ENCODE measurements around the gene FABP2. TPM values are rescaled to one million over a fixed set of nuclear protein-coding genes. Genes with fewer than 3 reads are reported as not detected.

Gene FABP2
- total and polyA plus RNA-seq, 2 experiments from 2014 or later: not detected

GRCh38 chr4:119310826-119311225, 11.1 kb downstream of the FABP2 start:
- Histone ChIP-seq H3K9me2 (ENCODE audit: insufficient read depth) (no peaks in the 10 kb centered on the region), H3K27ac (no peak overlapping the region), H3F3A (ENCODE audit: insufficient read depth) (peaks cover 12% of the 10 kb centered on the region; the same call in 1 of the 2 replicates), H3K4me3 (no peak overlapping the region), H3K9me3 (ENCODE audit: low read depth) (no peaks in the 10 kb centered on the region), H3K36me3 (ENCODE audit: low read depth) (no peaks in the 10 kb centered on the region), H3K9ac (no peak overlapping the region), H2AFZ (no peak overlapping the region), H4K20me1 (ENCODE audit: insufficient read depth) (no peaks in the 10 kb centered on the region), H3K79me2 (ENCODE audit: insufficient read depth) (no peaks in the 10 kb centered on the region), H3K27me3 (replicated peaks; ENCODE audit: insufficient read depth) (no peaks in the 10 kb centered on the region), H3K4me1 (ENCODE audit: insufficient read depth) (peaks cover 14% of the 10 kb centered on the region), H3K4me2 (ENCODE audit: unreplicated experiment) (no peak overlapping the region)
- 45 to 69% methylated on average over 1 of the region's 1 CpG for WGBS, 2 experiments (ENCODE audit: low coverage in 1 of 2, low lambda C conversion rate in 2 of 2, missing lambda C conversion rate in 2 of 2)
- in situ Hi-C loops (cut with MboI): loop anchor here (10.0 kb wide), 1 partner anchor 744 kb away; no protein-coding TSS in a partner anchor
- TF ChIP-seq EZH2 (IDR thresholded peaks at IDR 0.05; ENCODE audit: insufficient read depth, poor library complexity, severe bottlenecking) (no peak), EZH2phosphoT487 (IDR thresholded peaks at IDR 0.05; ENCODE audit: insufficient read depth, low read depth) (no peak)
- no peak for DNase-seq

- Histone ChIP-seq H3K27ac (no peak overlapping the region), H3K4me2 (ENCODE audit: unreplicated experiment) (no peak overlapping the region), H3K79me2 (ENCODE audit: insufficient read depth) (no peaks in the 10 kb centered on the region), H3K4me3 (no peak overlapping the region), H3K9me2 (ENCODE audit: insufficient read depth) (no peaks in the 10 kb centered on the region), H3K27me3 (replicated peaks; ENCODE audit: insufficient read depth) (no peaks in the 10 kb centered on the region), H2AFZ (no peak overlapping the region), H3K9me3 (ENCODE audit: low read depth) (no peaks in the 10 kb centered on the region), H3K36me3 (ENCODE audit: low read depth) (no peaks in the 10 kb centered on the region), H3F3A (ENCODE audit: insufficient read depth) (no peaks in the 10 kb centered on the region), H3K4me1 (ENCODE audit: insufficient read depth) (no peaks in the 10 kb centered on the region), H4K20me1 (ENCODE audit: insufficient read depth) (no peaks in the 10 kb centered on the region), H3K9ac (no peak overlapping the region)
- in situ Hi-C loops (cut with MboI): no loop called here
- TF ChIP-seq EZH2phosphoT487 (IDR thresholded peaks at IDR 0.05; ENCODE audit: insufficient read depth, low read depth) (no peak), EZH2 (IDR thresholded peaks at IDR 0.05; ENCODE audit: insufficient read depth, poor library complexity, severe bottlenecking) (no peak)
- DNase-seq: no peak
Measured at GRCh38 chr4:119307606-119308005, 14.3 kb downstream of the FABP2 start.

GRCh38 chr4:119304431-119304830, 17.5 kb downstream of the FABP2 start:
- H3K9ac ChIP-seq: no peak overlapping the region
- peaks cover 5% of the 10 kb centered on the region for H3K79me2 ChIP-seq (ENCODE audit: insufficient read depth)
- no peaks in the 10 kb centered on the region for H3K4me1 ChIP-seq (ENCODE audit: insufficient read depth)
- DNase-seq: no peak
- no peak overlapping the region for H3K4me2 ChIP-seq (ENCODE audit: unreplicated experiment)
- H4K20me1 ChIP-seq (ENCODE audit: insufficient read depth): no peaks in the 10 kb centered on the region
- in situ Hi-C loops (cut with MboI): no loop called here
- no peak overlapping the region for H3K27ac ChIP-seq
- H3K9me2 ChIP-seq (ENCODE audit: insufficient read depth): no peaks in the 10 kb centered on the region
- TF ChIP-seq EZH2 (IDR thresholded peaks at IDR 0.05; ENCODE audit: insufficient read depth, poor library complexity, severe bottlenecking) (no peak), EZH2phosphoT487 (IDR thresholded peaks at IDR 0.05; ENCODE audit: insufficient read depth, low read depth) (no peak)
- H2AFZ ChIP-seq: no peak overlapping the region
- peaks cover 13% of the 10 kb centered on the region; the same call in 1 of the 2 replicates for H3F3A ChIP-seq (ENCODE audit: insufficient read depth)
- H3K4me3 ChIP-seq: no peak overlapping the region
- H3K9me3 ChIP-seq (ENCODE audit: low read depth): no peaks in the 10 kb centered on the region
- H3K36me3 ChIP-seq (ENCODE audit: low read depth): no peaks in the 10 kb centered on the region
- H3K27me3 ChIP-seq (replicated peaks; ENCODE audit: insufficient read depth): no peaks in the 10 kb centered on the region

- no peaks in the 10 kb centered on the region for H3K4me1 ChIP-seq (ENCODE audit: insufficient read depth)
- no peak overlapping the region for H3K9ac ChIP-seq
- H3K27ac ChIP-seq: no peak overlapping the region
- no peaks in the 10 kb centered on the region for H3K9me2 ChIP-seq (ENCODE audit: insufficient read depth)
- in situ Hi-C loops (cut with MboI): no loop called here
- no peak overlapping the region for H2AFZ ChIP-seq
- no peaks in the 10 kb centered on the region for H4K20me1 ChIP-seq (ENCODE audit: insufficient read depth)
- H3K4me3 ChIP-seq: no peak overlapping the region
- peaks cover 11% of the 10 kb centered on the region for H3K79me2 ChIP-seq (ENCODE audit: insufficient read depth)
- H3K9me3 ChIP-seq (ENCODE audit: low read depth): no peaks in the 10 kb centered on the region
- 95 to 96% methylated on average over 5 of the region's 5 CpGs for WGBS, 2 experiments (ENCODE audit: low coverage in 1 of 2, low lambda C conversion rate in 2 of 2, missing lambda C conversion rate in 2 of 2)
- no peak for DNase-seq
- H3F3A ChIP-seq (ENCODE audit: insufficient read depth): peaks cover 20% of the 10 kb centered on the region; the same call in 1 of the 2 replicates
- no peak overlapping the region for H3K4me2 ChIP-seq (ENCODE audit: unreplicated experiment)
- TF ChIP-seq EZH2phosphoT487 (IDR thresholded peaks at IDR 0.05; ENCODE audit: insufficient read depth, low read depth): no peak
- no peak for TF ChIP-seq EZH2 (IDR thresholded peaks at IDR 0.05; ENCODE audit: insufficient read depth, poor library complexity, severe bottlenecking)
- no peaks in the 10 kb centered on the region for H3K27me3 ChIP-seq (replicated peaks; ENCODE audit: insufficient read depth)
- H3K36me3 ChIP-seq (ENCODE audit: low read depth): no peaks in the 10 kb centered on the region; the same call in 1 of the 2 replicates
Measured at GRCh38 chr4:119303587-119304305, 18.2 kb downstream of the FABP2 start.

Measured in GM23248 (cell line).